ENCODE measurements around the gene C1RL.

- TF ChIP-seq POLR2AphosphoS5 (IDR thresholded peaks at IDR 0.05) (no peak), CTCF (IDR thresholded peaks at IDR 0.05) (no peak), EP300 (IDR thresholded peaks at IDR 0.05; ENCODE audit: low read depth) (no peak), POLR2A (IDR thresholded peaks at IDR 0.05) (no peak)
Observed at GRCh38 chr12:7129287-7129871, 20.4 kb upstream of the C1RL start.
